Hindlimb muscle (tissue), 1 donor: ENCODE measurements around the gene ANKFN1. TPM values are rescaled to one million over a fixed set of nuclear protein-coding genes. Genes with fewer than 3 reads are reported as not detected.

Experiments
- DNase-seq: peaks from one replicate; pipeline ENCODE4 v3.0.0-alpha.2; 2013
- polyA plus RNA-seq: library from polyadenylated mRNA; unstranded; fragments of 120-200 nt; gene quantifications from one replicate; pipeline ENCODE4 v1.2.1, GENCODE V29; 2013; ENCODE audit not compliant: insufficient read length

The ANKFN1 gene
- polyA plus RNA-seq, 1 donor: 0.31 TPM

- no peak for DNase-seq
Observed at GRCh38 chr17:56290101-56290801, 137.0 kb downstream of the ANKFN1 start.

DNA sequence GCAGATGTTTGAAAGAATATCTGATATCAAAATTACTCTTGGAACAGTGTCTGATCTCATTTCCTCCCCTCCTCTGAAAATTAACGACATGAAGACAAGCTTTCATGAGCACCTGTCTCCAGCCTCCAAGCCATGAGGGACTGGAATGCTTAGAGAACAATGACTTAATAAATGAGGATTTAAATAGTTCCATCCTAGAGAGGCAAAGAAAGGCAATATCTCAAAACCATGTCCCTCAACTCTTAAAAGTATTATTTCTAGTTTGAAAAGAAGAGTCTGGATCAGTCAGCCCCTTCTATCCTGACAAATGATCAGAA lies 137.5 kb downstream of the ANKFN1 start:
- DNase-seq: no peak

DNA sequence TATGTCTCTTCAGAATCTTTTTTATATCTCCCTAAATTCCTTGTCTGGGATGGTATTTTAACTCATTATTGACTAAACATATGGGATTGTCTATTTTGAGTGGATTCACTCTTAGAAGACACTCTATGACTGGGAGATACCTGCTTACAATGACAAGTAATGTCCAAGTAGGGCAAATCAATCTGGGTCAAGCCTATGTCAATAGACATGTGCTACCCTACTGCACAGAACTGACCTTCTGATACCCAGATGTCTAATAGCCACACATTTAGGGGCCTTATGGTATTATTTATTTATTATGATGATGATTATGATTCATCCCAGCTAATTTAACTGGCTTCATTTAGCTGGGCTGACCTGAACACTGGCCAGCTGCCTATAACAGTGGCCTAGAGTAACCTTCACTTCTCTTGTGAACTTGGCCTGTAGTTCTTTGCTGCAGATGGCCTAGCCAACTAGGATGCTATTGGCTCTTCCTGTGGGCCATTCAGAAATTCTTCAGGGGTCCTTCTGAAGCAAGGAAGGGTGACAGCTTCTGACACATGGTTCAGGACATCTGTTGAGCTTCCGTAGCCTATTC lies 138.0 kb downstream of the ANKFN1 start:
- DNase-seq: no peak

GRCh38 chr17:56292010-56292409 lies 138.7 kb downstream of the ANKFN1 start:
- no peak for DNase-seq

DNA sequence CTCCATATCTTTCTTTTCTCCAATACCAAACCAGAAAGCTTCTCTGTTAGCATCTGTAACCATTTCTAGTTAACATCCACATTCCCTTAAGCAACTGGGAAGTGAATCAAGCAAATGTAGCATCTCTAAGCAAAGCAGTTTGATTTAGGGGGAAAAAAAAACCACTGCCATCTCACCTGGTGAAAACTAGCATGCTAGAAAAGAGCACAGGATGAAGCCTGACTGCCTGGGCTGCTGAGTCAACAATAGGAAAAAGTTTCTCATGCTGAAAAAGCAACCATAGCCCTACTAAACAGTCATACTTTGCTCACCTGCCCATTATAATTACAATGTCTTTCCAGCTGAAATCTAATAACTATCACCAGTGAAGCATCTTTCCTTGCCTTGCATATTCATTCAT lies 139.3 kb downstream of the ANKFN1 start:
- DNase-seq: no peak

GRCh38 chr17:56297184-56297583 lies 143.9 kb downstream of the ANKFN1 start:
- DNase-seq: no peak

- no peak for DNase-seq
Observed at GRCh38 chr17:56298846-56299245, 145.6 kb downstream of the ANKFN1 start.

- DNase-seq: no peak
Observed at GRCh38 chr17:56300144-56300543, 146.9 kb downstream of the ANKFN1 start.

DNA sequence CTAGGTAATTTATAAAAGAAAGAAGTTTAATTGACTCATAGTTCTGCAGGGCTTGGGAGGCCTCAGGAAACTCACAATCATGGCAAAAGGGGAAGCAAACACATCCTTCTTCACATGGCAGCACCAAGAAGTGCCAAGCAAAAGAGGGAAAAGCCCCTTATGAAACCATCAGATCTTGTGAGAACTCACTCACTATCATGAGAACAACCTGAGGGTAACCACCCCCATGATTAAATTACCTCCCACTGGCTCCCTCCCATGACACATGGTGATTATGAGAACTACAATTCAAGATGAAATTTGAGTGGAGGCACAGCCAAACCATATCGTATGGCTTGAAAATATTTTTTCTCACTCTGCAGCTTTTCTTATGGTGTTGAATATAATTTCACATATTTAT lies 151.7 kb downstream of the ANKFN1 start:
- DNase-seq: no peak

DNA sequence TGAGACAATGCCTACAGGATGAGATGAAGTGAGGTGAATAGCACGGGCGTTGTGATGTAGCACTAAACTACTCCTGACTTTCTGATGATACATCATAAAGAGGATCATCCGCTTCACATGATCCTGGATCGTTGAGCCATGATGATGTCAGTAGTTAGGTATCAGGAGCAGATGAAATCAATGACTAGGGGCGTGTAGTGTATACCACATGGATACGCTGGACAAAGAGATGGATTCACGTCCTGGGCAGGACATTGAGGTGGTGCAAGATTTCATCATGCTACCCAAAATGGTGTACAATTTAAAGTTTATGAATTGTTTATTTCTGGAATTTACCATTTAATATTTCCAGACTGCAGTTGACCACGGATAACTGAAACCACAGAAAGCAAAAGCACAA lies 156.6 kb downstream of the ANKFN1 start:
- DNase-seq: no peak

DNA sequence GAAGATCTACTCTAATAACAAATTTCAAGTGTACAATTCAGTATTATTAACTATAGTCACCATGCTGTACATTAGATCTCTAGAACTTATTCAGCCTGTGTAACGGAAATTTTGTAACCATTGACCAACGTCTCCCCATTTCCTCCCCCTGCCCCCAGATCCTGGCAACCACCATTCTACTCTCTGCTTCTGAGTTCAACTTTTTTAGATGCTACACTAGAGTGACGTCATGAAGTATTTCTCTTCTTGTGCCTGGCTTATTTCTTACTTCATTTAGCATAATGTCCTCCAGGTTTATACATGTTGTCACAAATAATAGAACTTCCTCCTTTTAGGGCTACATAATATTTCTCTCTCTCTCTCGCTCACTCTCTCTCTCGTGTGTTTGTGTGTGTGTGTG lies 157.5 kb downstream of the ANKFN1 start:
- no peak for DNase-seq

DNA sequence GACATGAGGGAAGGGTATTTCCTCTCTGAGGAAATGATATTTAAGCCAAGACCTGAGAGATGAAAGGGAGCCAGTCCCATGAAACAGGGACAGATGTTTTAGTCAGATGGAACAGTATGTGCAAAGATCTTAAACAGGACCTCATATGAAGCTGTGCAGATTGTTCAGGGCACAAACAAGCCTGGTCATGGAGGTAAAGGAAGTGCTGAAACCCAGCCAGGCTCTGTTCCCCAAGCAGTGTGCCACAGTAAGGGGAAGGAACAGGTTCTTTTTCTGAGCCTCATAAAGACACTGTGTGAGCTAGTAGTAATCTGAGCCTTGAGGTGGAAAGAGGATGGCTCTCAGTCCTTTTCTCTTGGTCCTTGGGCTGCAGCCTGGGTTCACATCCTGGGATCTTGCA lies 159.9 kb downstream of the ANKFN1 start:
- no peak for DNase-seq

DNA sequence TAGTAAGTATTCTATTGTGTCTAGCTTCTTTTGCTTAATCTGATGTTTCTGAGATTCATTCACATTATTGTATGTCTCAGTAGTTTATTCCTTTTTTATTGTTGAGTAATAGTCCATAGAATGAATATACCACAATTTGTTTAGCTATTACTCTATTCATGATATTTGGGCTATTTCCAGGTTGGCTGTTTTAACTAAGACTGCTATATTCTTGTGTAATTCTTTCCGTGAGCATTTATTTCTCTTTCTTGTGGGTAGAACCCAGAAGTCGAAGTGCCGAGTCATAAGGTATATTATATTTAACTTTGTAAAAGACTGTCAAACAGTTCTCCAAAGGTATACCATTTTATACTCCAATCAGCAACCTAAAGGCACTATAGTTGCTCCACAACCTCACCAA lies 160.8 kb downstream of the ANKFN1 start:
- DNase-seq: no peak

DNA sequence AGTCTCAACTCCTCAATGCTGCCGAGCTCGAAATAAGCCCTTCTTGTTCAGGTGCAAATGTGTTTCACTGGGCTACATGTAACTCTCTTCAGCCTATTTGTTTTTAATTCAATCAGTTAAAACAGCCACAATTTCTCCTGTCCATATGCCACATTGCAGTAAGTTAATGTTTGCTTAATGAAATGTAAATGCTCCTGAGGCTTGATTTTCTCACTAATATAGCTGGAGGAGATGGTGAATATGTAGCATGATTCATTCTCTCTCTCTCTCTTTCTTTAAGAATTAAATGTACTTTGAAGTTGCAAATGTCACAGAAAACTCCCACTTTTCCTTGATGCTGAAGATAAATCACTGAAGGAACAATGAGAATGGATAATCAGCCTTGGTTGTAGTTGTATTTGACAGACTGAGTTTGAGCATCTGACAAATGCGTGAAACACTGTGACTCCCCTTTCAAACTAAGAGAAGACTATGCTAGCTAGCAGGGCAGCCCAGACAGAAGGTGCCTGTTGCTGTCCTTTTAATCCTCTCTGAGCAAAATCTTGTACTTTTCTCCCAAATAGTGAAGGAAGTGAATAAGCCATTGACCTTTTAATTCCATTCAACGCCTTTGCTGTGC lies 161.8 kb downstream of the ANKFN1 start:
- DNase-seq: no peak

- no peak for DNase-seq
Observed at GRCh38 chr17:56316604-56317003, 163.3 kb downstream of the ANKFN1 start.

DNA sequence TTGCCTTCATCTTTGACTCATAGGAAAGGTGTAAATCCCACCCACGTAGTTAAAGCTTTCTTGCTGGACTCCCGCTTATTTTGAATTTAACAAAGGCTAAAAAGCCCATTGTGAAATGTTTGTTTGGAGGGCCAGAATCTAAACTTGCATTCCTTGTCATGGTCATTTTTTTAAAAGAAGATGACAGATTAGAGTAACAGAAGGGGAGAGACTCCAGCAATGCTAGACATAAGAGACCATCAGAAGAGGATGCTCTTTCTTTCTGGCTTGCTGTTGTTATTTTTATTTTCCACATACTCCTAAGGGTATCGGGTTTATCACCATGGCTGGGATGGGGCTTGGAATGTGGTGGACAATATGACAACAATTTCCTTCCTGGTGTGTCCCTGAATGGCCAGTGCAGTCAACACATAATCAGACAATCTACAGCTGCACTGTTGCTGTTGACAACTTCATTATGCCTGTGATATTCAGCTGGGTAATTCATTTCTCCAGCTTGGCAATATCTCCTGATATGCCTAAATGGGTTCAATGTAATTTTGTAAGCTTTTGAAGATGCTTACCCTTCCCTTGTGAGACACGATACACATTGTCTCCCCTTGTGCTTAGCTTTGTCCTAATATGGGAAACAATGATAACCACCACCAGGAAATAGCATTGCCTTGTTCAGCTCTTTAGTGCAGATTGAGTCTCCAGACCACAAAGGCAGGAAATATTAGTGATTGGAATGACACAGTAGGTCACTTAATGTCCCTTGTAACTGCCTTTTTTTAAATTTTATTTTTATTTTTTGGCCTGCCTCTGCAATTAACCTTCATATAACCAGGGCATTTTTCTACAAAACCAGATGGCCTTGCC lies 164.3 kb downstream of the ANKFN1 start:
- no peak for DNase-seq

DNA sequence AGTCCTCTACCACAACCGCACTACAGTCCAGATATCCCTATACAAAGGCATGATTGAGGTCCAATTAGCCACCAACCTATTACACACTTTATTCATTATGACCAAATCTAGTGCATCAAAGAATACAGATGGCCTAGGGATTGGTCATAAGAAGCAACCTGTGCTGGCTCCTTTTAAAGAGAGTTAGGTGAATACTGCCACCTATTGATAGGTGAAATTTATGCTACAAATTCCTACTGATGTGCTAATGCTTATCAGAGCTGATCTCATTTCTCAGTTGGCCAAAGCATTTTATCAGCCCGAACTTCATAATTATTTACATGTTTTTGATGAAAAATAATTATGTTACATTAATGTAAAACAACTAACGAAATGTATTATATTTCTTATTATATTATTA lies 166.3 kb downstream of the ANKFN1 start:
- DNase-seq: peak; percentile 8

DNA sequence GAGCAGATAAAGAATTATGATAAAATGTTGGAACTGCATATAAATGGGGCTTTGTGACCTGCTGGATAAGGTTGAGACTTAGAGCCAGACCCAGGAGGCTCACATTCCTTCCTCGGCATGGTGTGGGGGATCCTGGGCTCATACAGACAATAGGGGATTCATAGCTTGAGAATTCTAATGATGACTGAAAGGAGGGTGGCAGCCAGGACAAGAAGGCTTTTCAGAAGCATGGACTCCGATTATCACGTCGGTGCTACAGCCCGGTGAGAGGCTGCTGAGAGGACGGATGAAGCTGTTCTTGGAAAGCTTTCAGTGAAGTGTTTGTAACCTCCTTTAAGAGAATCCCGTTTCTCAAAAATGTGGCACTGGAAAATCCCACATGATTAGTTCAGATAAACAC lies 167.2 kb downstream of the ANKFN1 start:
- DNase-seq: no peak

GRCh38 chr17:56322991-56323390 lies 169.7 kb downstream of the ANKFN1 start:
- DNase-seq: no peak

- DNase-seq: no peak
Observed at GRCh38 chr17:56324676-56325075, 171.4 kb downstream of the ANKFN1 start.

DNA sequence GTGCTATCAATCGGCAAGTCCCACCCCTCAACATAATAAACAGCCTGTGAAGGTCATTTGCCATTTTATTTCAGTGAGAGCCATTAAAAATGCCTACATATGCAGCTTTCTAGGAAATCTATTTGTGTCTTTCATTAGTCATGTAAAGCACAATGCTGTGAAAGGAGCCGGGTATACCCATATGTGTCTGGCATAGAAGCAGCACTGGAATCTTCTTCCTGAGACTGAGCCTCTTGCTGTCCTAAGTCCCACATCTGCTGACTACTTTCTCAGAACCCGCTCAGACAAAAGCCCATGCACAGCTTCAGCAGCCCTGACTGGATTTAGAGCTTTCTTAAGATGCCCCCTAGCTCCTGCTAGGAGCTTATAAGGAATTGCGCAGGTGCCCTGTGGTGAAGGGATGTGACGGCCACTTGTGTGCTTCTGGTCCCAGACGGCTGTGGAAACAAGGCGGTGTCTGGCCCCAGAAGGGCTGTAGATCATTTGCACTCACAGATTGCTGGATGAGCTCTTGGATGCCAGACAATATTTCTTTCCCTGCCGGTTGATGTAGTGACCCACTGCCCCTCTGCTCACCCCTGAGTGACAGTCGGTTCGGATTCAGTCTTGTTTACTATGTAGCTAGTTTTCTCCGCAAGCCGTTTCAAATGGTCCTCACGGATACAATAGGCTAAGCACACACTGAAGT lies 172.2 kb downstream of the ANKFN1 start:
- peak; percentile 4 for DNase-seq

DNA sequence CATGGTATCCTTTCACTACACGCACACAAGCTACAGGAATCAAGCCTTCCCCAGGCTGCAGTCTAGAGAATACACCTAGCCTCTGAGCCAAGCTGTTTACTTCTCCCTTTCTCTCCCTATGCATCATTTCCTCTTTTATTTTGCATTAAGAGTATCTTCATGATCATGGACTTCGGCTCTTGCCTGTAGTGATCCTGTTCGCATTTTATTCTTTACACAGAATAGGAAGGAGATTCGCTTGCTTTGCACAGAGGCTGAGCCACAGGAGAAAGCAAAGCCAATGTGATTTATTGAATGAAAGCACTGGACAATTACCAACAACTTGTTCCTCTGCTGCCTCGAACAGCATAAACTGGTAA lies 172.7 kb downstream of the ANKFN1 start:
- DNase-seq: no peak

- DNase-seq: no peak
Observed at GRCh38 chr17:56347639-56348038, 194.4 kb downstream of the ANKFN1 start.
